SH-SY5Y (cell line): ENCODE data around the gene JAKMIP1.

Source experiments
- GATA2 ChIP-seq: IDR thresholded peaks from 2 replicates; pipeline ENCODE4 v1.6.1; 2011; ENCODE audit warnings: mild to moderate bottlenecking, low read depth, low read length
- GATA3 ChIP-seq: IDR thresholded peaks from 2 replicates; pipeline ENCODE4 v1.6.1; 2011; ENCODE audit warnings: low read depth, mild to moderate bottlenecking, low read length, moderate library complexity

DNA sequence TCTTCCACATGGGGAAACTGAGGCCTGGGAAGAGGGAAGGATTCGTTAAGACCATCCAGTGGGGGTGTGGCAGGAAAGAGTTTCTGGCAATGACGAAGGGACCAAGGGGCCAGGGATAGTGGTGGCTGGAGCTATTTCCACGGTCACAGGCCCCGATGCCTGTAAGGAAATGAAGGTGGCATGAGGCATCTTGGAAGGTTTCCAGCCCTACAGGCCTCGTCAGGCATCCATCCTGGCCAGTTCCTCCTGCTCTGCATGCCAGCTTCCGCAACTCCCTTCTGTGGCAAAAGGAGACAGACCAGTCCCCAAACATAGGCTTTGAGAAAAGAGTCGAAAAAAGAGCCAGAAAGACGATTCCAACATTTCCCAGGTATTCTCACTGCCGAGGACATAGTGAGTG lies 173.0 kb downstream of the JAKMIP1 start:
- TF ChIP-seq GATA2: no peak
- TF ChIP-seq GATA3: no peak
